ENCODE results near the gene SPPL2A.

- TF ChIP-seq, protein P1, sequence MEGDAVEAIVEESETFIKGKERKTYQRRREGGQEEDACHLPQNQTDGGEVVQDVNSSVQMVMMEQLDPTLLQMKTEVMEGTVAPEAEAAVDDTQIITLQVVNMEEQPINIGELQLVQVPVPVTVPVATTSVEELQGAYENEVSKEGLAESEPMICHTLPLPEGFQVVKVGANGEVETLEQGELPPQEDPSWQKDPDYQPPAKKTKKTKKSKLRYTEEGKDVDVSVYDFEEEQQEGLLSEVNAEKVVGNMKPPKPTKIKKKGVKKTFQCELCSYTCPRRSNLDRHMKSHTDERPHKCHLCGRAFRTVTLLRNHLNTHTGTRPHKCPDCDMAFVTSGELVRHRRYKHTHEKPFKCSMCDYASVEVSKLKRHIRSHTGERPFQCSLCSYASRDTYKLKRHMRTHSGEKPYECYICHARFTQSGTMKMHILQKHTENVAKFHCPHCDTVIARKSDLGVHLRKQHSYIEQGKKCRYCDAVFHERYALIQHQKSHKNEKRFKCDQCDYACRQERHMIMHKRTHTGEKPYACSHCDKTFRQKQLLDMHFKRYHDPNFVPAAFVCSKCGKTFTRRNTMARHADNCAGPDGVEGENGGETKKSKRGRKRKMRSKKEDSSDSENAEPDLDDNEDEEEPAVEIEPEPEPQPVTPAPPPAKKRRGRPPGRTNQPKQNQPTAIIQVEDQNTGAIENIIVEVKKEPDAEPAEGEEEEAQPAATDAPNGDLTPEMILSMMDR (IDR thresholded peaks at IDR 0.05): no peak
- TF ChIP-seq, protein P2, sequence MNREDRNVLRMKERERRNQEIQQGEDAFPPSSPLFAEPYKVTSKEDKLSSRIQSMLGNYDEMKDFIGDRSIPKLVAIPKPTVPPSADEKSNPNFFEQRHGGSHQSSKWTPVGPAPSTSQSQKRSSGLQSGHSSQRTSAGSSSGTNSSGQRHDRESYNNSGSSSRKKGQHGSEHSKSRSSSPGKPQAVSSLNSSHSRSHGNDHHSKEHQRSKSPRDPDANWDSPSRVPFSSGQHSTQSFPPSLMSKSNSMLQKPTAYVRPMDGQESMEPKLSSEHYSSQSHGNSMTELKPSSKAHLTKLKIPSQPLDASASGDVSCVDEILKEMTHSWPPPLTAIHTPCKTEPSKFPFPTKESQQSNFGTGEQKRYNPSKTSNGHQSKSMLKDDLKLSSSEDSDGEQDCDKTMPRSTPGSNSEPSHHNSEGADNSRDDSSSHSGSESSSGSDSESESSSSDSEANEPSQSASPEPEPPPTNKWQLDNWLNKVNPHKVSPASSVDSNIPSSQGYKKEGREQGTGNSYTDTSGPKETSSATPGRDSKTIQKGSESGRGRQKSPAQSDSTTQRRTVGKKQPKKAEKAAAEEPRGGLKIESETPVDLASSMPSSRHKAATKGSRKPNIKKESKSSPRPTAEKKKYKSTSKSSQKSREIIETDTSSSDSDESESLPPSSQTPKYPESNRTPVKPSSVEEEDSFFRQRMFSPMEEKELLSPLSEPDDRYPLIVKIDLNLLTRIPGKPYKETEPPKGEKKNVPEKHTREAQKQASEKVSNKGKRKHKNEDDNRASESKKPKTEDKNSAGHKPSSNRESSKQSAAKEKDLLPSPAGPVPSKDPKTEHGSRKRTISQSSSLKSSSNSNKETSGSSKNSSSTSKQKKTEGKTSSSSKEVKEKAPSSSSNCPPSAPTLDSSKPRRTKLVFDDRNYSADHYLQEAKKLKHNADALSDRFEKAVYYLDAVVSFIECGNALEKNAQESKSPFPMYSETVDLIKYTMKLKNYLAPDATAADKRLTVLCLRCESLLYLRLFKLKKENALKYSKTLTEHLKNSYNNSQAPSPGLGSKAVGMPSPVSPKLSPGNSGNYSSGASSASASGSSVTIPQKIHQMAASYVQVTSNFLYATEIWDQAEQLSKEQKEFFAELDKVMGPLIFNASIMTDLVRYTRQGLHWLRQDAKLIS (CRISPR knock-in tag; IDR thresholded peaks at IDR 0.05; ENCODE audit: borderline replicate concordance): no peak
- TF ChIP-seq GABPB1 (CRISPR knock-in tag; IDR thresholded peaks at IDR 0.05): no peak
- no peak for TF ChIP-seq ZNF232 (CRISPR knock-in tag; IDR thresholded peaks at IDR 0.05)
- no peak for TF ChIP-seq CREB1 (CRISPR knock-in tag; IDR thresholded peaks at IDR 0.05)
- no peak for TF ChIP-seq ESRRA (CRISPR knock-in tag; IDR thresholded peaks at IDR 0.05; ENCODE audit: borderline replicate concordance)
- TF ChIP-seq, protein P3, sequence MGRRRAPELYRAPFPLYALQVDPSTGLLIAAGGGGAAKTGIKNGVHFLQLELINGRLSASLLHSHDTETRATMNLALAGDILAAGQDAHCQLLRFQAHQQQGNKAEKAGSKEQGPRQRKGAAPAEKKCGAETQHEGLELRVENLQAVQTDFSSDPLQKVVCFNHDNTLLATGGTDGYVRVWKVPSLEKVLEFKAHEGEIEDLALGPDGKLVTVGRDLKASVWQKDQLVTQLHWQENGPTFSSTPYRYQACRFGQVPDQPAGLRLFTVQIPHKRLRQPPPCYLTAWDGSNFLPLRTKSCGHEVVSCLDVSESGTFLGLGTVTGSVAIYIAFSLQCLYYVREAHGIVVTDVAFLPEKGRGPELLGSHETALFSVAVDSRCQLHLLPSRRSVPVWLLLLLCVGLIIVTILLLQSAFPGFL (CRISPR knock-in tag; IDR thresholded peaks at IDR 0.05; ENCODE audit: borderline replicate concordance): no peak
- no peak for TF ChIP-seq CBFB (CRISPR knock-in tag; IDR thresholded peaks at IDR 0.05; ENCODE audit: low read depth)
- TF ChIP-seq ZNF416 (CRISPR knock-in tag; IDR thresholded peaks at IDR 0.05): no peak
Measured at GRCh38 chr15:50655555-50655954, 110.0 kb downstream of the SPPL2A start.

Data from WTC11 (cell line).